Activated T-cell treated with anti-CD3 and anti-CD28 coated beads, Interleukin-2, amount 50 U/mL, for 4 hours (primary cell): Measurements from ENCODE around the gene CLEC4F. TPM values are rescaled to one million over a fixed set of nuclear protein-coding genes. Genes with fewer than 3 reads are reported as not detected.
"Not testable (repeated sequence)": the region's sequence is repeated elsewhere in the genome, so short reads cannot be mapped to it uniquely, and the experiment has no call there.

Source experiments
- ATAC-seq, 2 donors: fragments of 200-7000 bp; cut with Tn5 transposase; one replicate each; pipeline ENCODE4 v1.10.0; 2021
- DNase-seq: peaks from one replicate; pipeline ENCODE4 v3.0.0-alpha.2; 2020
- H3K27me3 Mint-ChIP-seq: one replicate; pipeline ENCODE4 v1.8.0; 2021; ENCODE audit warnings: low read depth, mixed read lengths
- H3K36me3 Mint-ChIP-seq: one replicate; pipeline ENCODE4 v1.8.0; 2022; ENCODE audit warnings: mixed read lengths; ENCODE audit not compliant: insufficient read depth
- H3K4me1 Mint-ChIP-seq: one replicate; pipeline ENCODE4 v1.8.0; 2021; ENCODE audit warnings: low read depth, mixed read lengths
- H3K4me3 Mint-ChIP-seq: one replicate; pipeline ENCODE4 v1.8.0; 2021; ENCODE audit warnings: mild to moderate bottlenecking, moderate library complexity, mixed read lengths
- H3K9me3 Mint-ChIP-seq: one replicate; pipeline ENCODE4 v1.8.0; 2021; ENCODE audit warnings: mixed read lengths
- total RNA-seq, 3 donors: library from RNA; stranded (reverse); gene quantifications; one replicate each; pipeline ENCODE4 v1.2.1, GENCODE V29; 2021

The CLEC4F gene
- total RNA-seq, 3 donors from 2014 or later = not detected

- no peak for ATAC-seq
- no peaks in the 10 kb centered on the region for H3K9me3 Mint-ChIP-seq
- no peak overlapping the region for H3K4me3 Mint-ChIP-seq
- DNase-seq = no peak
- H3K27me3 Mint-ChIP-seq = peaks cover 13% of the 10 kb centered on the region
- no peaks in the 10 kb centered on the region for H3K36me3 Mint-ChIP-seq
- H3K4me1 Mint-ChIP-seq = no peaks in the 10 kb centered on the region
Measured at GRCh38 chr2:70807102-70807827, 13.1 kb downstream of the CLEC4F start.

- H3K27me3 Mint-ChIP-seq = peaks cover 13% of the 10 kb centered on the region
- no peak for ATAC-seq
Measured at GRCh38 chr2:70806620-70807019, 13.8 kb downstream of the CLEC4F start.

DNA sequence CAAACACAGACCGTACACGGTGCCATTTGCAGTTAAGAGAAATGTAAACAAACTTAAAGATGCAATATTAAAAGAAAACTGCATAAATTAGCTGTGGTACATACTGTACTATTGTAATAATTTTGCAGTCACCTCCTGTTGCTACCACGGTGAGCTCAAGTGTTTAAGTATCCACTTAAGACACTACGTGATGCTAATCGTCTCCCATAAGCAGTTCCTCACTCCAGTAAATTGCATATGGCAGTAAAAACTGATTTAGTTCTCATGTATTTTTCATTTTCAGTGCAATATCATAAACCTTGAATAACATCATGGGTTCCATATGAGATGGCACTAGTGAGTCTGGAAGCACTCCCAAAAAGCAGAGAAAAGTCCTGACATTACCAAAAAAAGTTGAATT is 14.4 kb downstream of the CLEC4F start:
- Mint-ChIP-seq H3K9me3 (no peaks in the 10 kb centered on the region), H3K36me3 (no peaks in the 10 kb centered on the region), H3K4me1 (no peaks in the 10 kb centered on the region), H3K4me3 (no peak overlapping the region), H3K27me3 (peaks cover 13% of the 10 kb centered on the region)
- DNase-seq (no peak), ATAC-seq (no peak)

More at GRCh38 chr2:70806620-70807019, 13.8 kb downstream of the CLEC4F start:
- Mint-ChIP-seq H3K4me3 (no peak overlapping the region), H3K4me1 (no peaks in the 10 kb centered on the region), H3K36me3 (no peaks in the 10 kb centered on the region), H3K9me3 (no peaks in the 10 kb centered on the region)
- DNase-seq = no peak

DNA sequence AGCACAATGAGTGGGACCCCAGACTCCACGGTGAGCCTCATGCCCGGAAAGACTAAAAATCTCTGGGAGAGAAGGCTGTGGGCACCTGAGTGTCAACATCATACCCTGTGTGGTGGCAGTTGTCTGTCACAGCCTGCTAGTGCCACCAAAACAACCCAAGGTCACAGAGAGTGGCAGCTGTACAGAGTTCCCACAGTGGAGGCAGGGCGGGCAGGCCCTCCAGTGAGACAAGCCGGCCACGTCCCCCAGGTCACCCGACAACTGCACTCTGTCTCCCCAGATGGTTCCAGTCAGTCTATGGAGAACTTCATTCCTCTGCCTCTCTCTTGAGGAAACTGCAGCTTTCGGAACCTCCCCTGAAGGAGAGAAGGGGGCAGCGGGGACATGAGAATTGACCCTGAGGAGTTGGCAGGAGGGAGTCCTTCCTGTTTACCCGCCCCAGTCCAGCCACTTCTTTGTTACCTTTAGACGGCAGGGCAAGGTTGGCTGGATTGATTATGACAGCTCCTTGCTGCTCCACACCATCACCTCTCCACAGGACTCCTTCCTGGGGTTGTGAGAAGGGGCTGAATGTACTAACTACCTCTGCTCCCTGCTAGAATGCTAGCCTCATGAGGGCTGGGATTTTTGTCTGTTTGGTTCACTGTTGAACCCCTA is 18.7 kb downstream of the CLEC4F start:
- no peaks in the 10 kb centered on the region for H3K36me3 Mint-ChIP-seq
- no peaks in the 10 kb centered on the region for H3K4me1 Mint-ChIP-seq
- H3K9me3 Mint-ChIP-seq = peaks cover 7% of the 10 kb centered on the region
- no peak for DNase-seq
- H3K4me3 Mint-ChIP-seq = no peak overlapping the region
- H3K27me3 Mint-ChIP-seq = peaks cover 9% of the 10 kb centered on the region
- ATAC-seq = no peak

- ATAC-seq = no peak
- DNase-seq = no peak
- peaks cover 7% of the 10 kb centered on the region for H3K9me3 Mint-ChIP-seq
- H3K4me1 Mint-ChIP-seq = no peaks in the 10 kb centered on the region
- no peaks in the 10 kb centered on the region for H3K36me3 Mint-ChIP-seq
- no peak overlapping the region for H3K4me3 Mint-ChIP-seq
- H3K27me3 Mint-ChIP-seq = peaks cover 6% of the 10 kb centered on the region
Measured at GRCh38 chr2:70799706-70800105, 20.7 kb downstream of the CLEC4F start.

GRCh38 chr2:70797996-70798395 is 22.4 kb downstream of the CLEC4F start:
- not testable (repeated sequence) for H3K36me3 Mint-ChIP-seq, DNase-seq, H3K4me3 Mint-ChIP-seq, ATAC-seq, H3K4me1 Mint-ChIP-seq, H3K9me3 Mint-ChIP-seq
- peaks cover 13% of the 10 kb centered on the region for H3K27me3 Mint-ChIP-seq

DNA sequence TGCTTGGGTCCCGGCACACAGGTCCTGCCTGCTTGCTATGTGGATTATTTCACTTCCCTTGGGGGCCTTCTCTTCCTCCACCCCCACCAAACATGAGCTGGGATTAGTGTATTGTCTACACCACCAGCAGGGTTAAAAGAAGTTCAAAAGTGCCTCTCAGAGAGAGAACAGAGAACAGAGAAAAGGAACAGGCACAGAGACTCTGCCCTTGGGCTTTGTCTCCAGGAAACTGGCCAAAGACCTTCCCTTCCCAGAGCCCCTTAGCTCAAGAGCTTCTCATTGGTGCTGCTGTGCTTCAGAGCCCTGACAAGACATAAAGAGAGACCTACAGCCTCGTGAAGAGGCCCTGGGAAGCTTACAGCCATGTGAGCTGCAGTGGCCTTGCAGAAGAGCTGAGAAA is 22.9 kb downstream of the CLEC4F start:
- H3K4me3 Mint-ChIP-seq = no peak overlapping the region
- no peaks in the 10 kb centered on the region for H3K4me1 Mint-ChIP-seq

DNA sequence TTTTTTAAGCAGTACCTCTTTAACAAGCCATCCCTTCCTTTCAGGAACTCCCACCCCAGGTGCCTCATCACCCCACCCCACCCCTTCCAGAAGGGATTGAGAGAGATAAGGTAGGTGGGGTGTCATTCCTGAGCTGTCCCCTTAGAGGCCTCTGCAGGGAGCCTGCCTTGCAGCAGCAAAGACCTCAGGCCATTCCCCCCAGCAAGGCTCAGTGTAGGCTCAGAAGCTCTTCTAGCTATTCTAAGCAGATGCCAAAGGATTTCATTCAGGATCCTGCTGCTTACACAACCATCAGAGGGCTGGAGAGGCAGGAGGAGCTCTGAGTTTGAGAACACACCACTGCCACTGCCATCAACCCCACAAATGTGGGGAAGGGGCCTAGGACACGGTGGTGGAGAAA is 24.1 kb downstream of the CLEC4F start:
- Mint-ChIP-seq H3K9me3 (peaks cover 7% of the 10 kb centered on the region), H3K36me3 (no peaks in the 10 kb centered on the region), H3K27me3 (peaks cover 22% of the 10 kb centered on the region), H3K4me3 (no peak overlapping the region), H3K4me1 (no peaks in the 10 kb centered on the region)
- ATAC-seq (no peak), DNase-seq (no peak)

More for the DNA sequence above, 22.9 kb downstream of the CLEC4F start:
- Mint-ChIP-seq H3K9me3 (peaks cover 7% of the 10 kb centered on the region), H3K36me3 (no peaks in the 10 kb centered on the region), H3K27me3 (peaks cover 13% of the 10 kb centered on the region)
- no peak for DNase-seq
- no peak for ATAC-seq

GRCh38 chr2:70795164-70795995 is 25.0 kb downstream of the CLEC4F start:
- peaks cover 27% of the 10 kb centered on the region for H3K27me3 Mint-ChIP-seq
- peaks cover 7% of the 10 kb centered on the region for H3K9me3 Mint-ChIP-seq
- H3K4me3 Mint-ChIP-seq = no peak overlapping the region
- DNase-seq (no peak), ATAC-seq (no peak)
- no peaks in the 10 kb centered on the region for H3K36me3 Mint-ChIP-seq
- peaks cover 3% of the 10 kb centered on the region for H3K4me1 Mint-ChIP-seq

DNA sequence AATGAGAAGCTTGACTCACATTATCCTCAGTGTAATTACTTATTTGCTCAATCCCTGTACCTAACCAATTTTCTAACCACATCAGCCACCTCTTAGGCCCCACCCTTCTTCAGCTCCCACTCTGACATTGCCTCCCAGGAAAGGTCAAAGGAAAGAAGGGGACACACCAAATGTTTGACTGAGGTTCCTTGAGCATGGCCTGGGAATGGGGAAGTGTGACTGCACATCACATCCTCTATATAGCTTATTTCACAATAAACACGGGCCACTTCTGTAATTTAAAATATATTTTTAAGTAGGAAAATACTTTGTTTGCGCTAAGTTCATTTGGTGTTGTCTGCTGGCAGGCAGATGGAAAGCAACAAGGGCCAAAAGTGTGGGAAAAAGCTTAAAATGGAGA is 26.9 kb downstream of the CLEC4F start:
- H3K4me1 Mint-ChIP-seq = peaks cover 9% of the 10 kb centered on the region
- peaks cover 38% of the 10 kb centered on the region for H3K27me3 Mint-ChIP-seq
- ATAC-seq (no peak), DNase-seq (no peak)
- no peaks in the 10 kb centered on the region for H3K36me3 Mint-ChIP-seq
- H3K9me3 Mint-ChIP-seq = no peaks in the 10 kb centered on the region
- no peak overlapping the region for H3K4me3 Mint-ChIP-seq

DNA sequence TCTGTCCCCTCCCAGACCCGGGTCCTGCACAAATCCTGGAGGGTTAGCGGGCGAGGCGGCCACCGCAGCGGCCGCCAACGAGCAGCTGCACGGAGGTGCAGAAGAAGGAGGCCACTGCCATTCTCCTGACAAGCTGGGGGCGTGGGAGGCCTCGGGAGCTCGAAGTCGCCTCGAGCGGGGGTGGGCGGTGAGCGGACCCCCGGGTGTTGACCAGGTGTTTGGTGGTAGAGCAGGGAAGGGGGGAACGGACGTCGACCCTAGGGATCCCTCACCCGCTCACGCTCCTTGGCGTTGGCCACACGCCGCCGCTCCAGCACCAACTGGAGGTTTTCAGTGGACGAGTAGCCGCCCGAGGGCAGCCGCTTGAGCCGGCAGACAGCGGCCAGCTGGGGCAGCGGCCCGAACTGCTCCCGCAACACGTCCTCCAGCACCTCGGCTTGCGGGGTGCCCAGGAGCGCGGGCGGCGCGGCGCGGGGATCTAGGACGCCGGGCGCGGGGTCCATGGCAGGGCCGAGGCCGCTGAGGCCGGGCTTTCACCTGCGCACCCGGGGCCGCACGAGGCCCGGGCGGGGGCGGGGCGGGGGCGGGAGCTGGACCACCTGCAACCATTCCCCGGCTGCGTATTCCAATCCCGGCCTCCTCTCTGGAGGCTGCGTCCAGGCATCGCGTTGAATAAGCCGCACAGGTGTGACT is 30.1 kb downstream of the CLEC4F start, which contains the start of gene FIGLA:
TSS of gene FIGLA (minus strand) at position 508 of the 693 bp plus-strand sequence. CDS start at position 503, 5 bp downstream.
- peak within 1 kb of the TSS; percentile 66 for H3K4me3 Mint-ChIP-seq
- no peaks in the 10 kb centered on the region for H3K9me3 Mint-ChIP-seq
- ATAC-seq (peak; percentile 8 to 21), DNase-seq (no peak)
- no peaks in the 10 kb centered on the region for H3K36me3 Mint-ChIP-seq
- peaks cover 12% of the 10 kb centered on the region for H3K4me1 Mint-ChIP-seq
- H3K27me3 Mint-ChIP-seq = peaks cover 53% of the 10 kb centered on the region

GRCh38 chr2:70789304-70790135 is 30.9 kb downstream of the CLEC4F start:
- Mint-ChIP-seq H3K4me3 (peak overlapping the region; percentile 66), H3K9me3 (no peaks in the 10 kb centered on the region), H3K27me3 (peaks cover 53% of the 10 kb centered on the region), H3K4me1 (peaks cover 14% of the 10 kb centered on the region), H3K36me3 (no peaks in the 10 kb centered on the region)
- ATAC-seq = peak; percentile 79
- DNase-seq = peak; percentile 66

DNA sequence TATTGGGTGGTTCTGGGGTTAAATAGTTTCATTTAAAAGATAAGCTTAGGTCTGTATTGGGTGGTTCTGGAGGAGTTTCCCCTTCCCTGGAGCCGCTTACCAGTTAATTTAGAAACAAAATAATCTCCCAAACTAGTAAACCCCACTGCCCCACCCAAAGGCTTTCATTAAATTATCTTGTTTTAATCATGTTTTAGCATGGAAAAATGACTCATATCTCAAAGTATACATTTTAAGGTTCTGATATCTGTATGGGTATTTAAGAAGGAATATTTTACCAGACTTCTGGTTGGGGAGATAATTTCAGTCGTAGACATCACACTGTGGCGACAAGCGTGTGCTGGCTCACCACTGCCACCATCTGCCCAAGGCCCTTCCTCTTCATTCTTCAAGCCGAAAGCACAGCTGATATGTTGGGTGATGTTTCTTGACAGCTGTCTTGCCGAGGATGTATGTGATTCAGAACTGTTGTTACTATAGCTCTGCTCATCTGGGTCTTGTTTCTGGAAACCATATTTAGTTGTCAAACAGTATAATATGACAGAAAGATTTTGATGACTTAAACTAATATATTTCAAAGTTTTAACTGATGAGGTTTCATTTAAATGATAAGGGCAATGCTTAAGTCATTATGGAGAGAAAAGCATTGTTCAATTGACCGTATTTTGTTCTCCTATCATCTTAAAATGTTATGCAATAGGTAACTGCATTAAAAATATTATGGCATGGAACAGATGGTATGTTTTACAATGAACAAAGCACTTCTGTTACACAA is 35.1 kb downstream of the CLEC4F start:
- H3K27me3 Mint-ChIP-seq = peaks cover 36% of the 10 kb centered on the region
- no peaks in the 10 kb centered on the region for H3K9me3 Mint-ChIP-seq
- no peak overlapping the region for H3K4me3 Mint-ChIP-seq
- DNase-seq = peak; percentile 29
- ATAC-seq = peak; percentile 68 to 76
- H3K4me1 Mint-ChIP-seq = peaks cover 11% of the 10 kb centered on the region
- H3K36me3 Mint-ChIP-seq = no peaks in the 10 kb centered on the region
